PC-3 (cell line): ENCODE data around the gene TGM3.

Experiments
- CTCF ChIP-seq: fragments of 300-600 bp; sonication (generic); conservative IDR thresholded peaks from 2 replicates; pipeline ENCODE4 v1.5.1; 2017; ENCODE audit warnings: antibody characterized with exemption, low read depth, mild to moderate bottlenecking, low read length
- EZH2phosphoT487 ChIP-seq: fragments of 300-600 bp; sonication (generic); IDR thresholded peaks from 2 replicates; pipeline ENCODE4 v1.6.1; 2018; ENCODE audit warnings: mild to moderate bottlenecking, antibody characterized with exemption, low read length, borderline replicate concordance

GRCh38 chr20:2365091-2365490 is 69.3 kb downstream of the TGM3 start:
- TF ChIP-seq CTCF (no peak), EZH2phosphoT487 (no peak)
